GM11168 (cell line): Measurements from ENCODE around the gene AMY1B.
"Not testable (repeated sequence)": the region's sequence is repeated elsewhere in the genome, so short reads cannot be mapped to it uniquely, and the experiment has no call there.

Experiments used
- in situ Hi-C: fragments of 300-500 bp; cut with MboI; formaldehyde crosslinking; loops from one replicate; pipeline ENCODE4 v1.12.0; 2022; ENCODE audit warnings: low sequenced_read_pairs; ENCODE audit not compliant: unreplicated experiment

The AMY1B gene

DNA sequence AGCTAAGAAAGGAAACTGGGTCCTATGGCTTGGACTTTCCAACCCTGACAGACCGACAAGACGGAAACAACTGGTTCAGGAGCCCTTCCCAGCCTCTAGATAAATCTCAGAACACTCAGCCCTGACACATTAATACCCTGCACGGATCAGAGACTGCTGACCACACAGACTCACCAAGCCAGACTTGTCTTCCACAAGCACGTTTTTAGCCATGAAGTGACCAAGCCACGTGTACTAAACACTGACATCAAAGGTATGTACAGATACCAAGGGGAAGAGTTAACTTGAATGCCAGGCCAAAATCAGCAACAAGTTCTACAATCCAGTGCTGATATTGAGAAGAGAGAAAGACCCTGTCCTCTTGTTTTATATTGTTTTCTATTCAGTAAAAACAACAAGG lies at the start of gene AMY1B:
TSS of gene AMY1B (minus strand) at position 101 of the 400 bp plus-strand sequence. CDS start 571 bp downstream, outside the sequence.
- in situ Hi-C loops: not testable (repeated sequence)

DNA sequence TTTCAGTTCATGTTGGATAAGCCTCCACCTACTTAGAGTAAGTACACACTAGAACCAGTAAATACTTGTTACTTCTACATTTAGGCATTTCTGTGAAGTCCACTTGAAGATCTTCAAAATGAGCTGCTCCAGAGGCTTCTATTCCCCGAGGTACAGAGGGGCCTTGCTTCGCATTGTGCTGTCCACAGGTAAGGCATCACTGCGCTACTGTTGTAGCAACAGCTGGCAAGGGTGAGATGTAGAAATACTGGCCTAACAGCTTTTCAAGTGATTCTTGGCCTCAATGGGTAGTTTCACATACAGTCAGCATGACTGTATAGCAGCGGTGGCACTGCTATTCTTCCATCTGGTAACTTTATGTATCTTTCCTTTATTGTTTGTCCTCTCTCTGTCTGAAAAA lies 49.0 kb upstream of the AMY1B start:
- in situ Hi-C loops: not testable (repeated sequence)

DNA sequence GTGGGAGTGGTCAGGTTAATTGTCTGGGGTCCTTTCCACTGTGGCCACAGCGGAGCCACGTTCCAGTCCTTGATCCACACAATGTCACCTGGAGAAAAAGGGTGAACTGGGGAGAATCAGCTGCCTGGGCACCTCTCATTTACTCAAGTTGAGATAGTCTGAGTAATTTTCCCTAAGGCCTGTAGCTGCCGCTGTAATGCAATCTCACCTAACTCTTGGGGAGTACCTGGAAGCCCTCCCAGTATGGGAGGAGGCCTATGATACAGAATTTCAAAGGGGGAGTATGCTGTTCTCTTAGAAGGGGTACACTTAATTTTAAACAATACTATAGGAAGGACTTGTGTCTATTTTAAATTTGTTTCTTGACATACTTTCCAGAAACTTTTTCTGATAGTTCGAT lies 48.4 kb upstream of the AMY1B start:
- in situ Hi-C loops: not testable (repeated sequence)

DNA sequence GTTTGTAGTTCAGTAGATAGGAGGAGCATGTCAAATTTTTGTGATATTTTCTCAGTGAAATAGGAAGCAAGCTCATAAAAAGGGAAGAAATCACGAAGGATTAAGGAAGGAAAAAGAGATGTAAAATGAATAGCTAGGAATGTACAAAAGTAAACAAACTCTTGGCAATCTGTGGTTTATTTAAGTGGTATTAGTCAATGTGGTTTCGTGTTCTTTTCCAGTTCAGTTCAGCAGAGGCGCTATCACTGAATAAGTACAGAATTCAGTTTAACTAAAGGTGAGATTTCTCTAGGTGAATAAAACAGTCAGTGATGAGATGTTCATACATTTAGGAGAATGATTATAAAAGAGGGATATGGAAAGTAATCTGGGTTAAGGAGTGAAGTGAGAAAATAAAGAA lies 42.0 kb upstream of the AMY1B start:
- in situ Hi-C loops: not testable (repeated sequence)

DNA sequence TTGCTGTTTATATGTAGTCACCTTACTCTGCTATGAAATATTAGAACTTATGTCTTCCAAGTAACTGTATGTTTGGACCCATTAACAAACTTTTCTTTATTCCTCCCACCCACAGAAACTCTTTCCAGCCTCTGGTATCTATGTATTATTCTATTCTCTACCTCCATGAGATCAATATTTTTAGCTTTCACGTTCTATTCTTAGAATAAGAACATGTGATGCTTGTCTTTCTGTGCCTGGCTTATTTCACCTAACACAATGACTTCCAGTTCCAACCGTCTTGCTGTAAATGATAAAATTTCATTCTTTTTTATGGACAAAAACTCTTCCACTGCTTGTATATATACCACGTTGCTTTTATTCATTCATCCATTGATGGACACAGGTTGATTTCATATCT lies 39.3 kb upstream of the AMY1B start:
- in situ Hi-C loops: not testable (repeated sequence)

DNA sequence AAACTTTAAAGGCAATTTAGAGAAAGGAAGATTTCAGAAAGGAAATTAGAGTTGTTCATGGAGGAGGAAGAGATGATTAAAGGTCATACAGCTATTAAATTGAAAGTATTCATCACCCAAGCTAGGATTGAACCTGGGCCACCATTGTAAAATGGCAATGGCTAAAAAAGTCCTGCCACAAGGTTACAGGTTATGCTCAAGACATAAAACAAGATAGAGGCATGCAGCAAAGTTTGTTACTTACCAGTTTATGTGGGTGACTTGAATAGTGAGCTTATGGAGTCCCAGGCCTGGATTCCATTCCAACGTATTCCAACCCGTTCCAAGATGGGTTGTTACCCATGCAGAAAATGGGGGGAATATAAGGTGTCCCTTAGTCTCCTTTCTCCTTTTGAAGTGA lies 25.5 kb upstream of the AMY1B start:
- in situ Hi-C loops: not testable (repeated sequence)

DNA sequence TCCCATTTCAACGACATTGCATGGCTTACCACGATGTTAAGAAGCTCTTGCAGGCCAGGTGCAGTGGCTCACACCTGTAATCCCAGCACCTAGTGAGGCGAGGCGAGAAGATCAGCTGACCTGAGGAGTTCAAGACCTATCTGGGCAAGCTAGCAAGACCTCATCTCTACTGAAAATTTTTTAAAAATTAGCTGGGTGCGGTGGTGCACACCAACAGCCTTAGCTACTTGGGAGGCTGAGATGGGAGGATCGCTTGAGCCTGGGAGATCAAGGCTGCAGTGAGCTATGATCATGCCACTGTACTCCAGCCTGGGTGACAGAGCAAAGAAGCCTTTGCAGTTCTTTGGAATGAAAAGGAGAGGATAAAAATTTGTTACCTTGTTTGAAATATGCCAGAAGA lies 21.4 kb upstream of the AMY1B start:
- in situ Hi-C loops: not testable (repeated sequence)

DNA sequence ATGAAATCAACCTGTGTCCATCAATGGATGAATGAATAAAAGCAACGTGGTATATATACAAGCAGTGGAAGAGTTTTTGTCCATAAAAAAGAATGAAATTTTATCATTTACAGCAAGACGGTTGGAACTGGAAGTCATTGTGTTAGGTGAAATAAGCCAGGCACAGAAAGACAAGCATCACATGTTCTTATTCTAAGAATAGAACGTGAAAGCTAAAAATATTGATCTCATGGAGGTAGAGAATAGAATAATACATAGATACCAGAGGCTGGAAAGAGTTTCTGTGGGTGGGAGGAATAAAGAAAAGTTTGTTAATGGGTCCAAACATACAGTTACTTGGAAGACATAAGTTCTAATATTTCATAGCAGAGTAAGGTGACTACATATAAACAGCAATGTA lies 14.4 kb upstream of the AMY1B start:
- in situ Hi-C loops: not testable (repeated sequence)

DNA sequence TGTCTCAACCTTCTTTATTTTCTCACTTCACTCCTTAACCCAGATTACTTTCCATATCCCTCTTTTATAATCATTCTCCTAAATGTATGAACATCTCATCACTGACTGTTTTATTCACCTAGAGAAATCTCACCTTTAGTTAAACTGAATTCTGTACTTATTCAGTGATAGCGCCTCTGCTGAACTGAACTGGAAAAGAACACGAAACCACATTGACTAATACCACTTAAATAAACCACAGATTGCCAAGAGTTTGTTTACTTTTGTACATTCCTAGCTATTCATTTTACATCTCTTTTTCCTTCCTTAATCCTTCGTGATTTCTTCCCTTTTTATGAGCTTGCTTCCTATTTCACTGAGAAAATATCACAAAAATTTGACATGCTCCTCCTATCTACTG lies 11.7 kb upstream of the AMY1B start:
- in situ Hi-C loops: not testable (repeated sequence)

DNA sequence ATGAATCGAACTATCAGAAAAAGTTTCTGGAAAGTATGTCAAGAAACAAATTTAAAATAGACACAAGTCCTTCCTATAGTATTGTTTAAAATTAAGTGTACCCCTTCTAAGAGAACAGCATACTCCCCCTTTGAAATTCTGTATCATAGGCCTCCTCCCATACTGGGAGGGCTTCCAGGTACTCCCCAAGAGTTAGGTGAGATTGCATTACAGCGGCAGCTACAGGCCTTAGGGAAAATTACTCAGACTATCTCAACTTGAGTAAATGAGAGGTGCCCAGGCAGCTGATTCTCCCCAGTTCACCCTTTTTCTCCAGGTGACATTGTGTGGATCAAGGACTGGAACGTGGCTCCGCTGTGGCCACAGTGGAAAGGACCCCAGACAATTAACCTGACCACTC lies 5.2 kb upstream of the AMY1B start:
- in situ Hi-C loops: not testable (repeated sequence)

DNA sequence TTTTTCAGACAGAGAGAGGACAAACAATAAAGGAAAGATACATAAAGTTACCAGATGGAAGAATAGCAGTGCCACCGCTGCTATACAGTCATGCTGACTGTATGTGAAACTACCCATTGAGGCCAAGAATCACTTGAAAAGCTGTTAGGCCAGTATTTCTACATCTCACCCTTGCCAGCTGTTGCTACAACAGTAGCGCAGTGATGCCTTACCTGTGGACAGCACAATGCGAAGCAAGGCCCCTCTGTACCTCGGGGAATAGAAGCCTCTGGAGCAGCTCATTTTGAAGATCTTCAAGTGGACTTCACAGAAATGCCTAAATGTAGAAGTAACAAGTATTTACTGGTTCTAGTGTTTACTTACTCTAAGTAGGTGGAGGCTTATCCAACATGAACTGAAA lies 4.7 kb upstream of the AMY1B start:
- in situ Hi-C loops: not testable (repeated sequence)

DNA sequence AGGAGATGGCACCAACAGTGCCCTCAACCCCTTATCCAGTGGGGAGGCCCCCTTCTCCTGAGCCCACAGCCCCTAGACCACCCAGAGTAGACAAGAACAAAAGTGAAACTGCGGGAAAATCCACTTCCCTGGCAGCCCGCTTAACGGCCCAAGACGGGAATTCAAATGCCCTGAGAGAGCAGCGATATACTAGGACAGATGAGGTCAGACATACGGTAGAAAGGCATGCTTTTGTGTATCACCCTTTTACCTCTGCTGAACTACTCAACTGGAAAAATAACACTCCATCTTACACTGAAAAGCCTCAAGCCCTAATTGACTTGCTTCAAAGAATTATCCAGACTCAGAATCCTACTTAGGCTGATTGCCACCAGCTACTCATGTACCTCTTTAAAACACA lies 1.4 kb upstream of the AMY1B start:
- in situ Hi-C loops: not testable (repeated sequence)

DNA sequence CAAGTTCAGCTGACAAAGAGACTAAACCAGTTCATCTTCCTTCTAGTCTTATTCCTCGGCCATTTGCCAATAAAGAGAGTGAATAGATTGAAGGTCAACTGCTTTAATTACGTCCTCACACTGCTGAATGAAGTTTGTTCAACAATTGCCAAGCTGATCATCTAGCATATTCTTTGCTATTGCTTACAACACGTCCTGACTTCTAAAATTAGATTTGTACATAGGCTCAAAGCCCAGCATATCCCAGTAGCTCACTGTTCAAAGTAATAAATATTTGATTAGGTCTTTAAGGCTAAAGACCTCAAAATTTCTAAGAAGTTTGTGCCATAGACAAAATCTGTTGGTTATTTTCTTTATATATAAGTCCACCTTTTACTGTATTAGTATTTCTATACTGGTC lies 19.7 kb downstream of the AMY1B start:
- in situ Hi-C loops: not testable (repeated sequence)

DNA sequence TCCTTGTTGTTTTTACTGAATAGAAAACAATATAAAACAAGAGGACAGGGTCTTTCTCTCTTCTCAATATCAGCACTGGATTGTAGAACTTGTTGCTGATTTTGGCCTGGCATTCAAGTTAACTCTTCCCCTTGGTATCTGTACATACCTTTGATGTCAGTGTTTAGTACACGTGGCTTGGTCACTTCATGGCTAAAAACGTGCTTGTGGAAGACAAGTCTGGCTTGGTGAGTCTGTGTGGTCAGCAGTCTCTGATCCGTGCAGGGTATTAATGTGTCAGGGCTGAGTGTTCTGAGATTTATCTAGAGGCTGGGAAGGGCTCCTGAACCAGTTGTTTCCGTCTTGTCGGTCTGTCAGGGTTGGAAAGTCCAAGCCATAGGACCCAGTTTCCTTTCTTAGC lies 40.5 kb downstream of the AMY1B start, which contains the start of gene AMY1A:
TSS of gene AMY1A (plus strand) at position 301 of the 400 bp plus-strand sequence. CDS start 571 bp downstream, outside the sequence.
- in situ Hi-C loops: not testable (repeated sequence)

DNA sequence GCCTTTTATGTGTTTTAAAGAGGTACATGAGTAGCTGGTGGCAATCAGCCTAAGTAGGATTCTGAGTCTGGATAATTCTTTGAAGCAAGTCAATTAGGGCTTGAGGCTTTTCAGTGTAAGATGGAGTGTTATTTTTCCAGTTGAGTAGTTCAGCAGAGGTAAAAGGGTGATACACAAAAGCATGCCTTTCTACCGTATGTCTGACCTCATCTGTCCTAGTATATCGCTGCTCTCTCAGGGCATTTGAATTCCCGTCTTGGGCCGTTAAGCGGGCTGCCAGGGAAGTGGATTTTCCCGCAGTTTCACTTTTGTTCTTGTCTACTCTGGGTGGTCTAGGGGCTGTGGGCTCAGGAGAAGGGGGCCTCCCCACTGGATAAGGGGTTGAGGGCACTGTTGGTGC lies 41.9 kb downstream of the AMY1B start:
- in situ Hi-C loops: not testable (repeated sequence)

DNA sequence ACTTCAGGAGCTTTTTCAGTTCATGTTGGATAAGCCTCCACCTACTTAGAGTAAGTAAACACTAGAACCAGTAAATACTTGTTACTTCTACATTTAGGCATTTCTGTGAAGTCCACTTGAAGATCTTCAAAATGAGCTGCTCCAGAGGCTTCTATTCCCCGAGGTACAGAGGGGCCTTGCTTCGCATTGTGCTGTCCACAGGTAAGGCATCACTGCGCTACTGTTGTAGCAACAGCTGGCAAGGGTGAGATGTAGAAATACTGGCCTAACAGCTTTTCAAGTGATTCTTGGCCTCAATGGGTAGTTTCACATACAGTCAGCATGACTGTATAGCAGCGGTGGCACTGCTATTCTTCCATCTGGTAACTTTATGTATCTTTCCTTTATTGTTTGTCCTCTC lies 45.1 kb downstream of the AMY1B start:
- in situ Hi-C loops: not testable (repeated sequence)

DNA sequence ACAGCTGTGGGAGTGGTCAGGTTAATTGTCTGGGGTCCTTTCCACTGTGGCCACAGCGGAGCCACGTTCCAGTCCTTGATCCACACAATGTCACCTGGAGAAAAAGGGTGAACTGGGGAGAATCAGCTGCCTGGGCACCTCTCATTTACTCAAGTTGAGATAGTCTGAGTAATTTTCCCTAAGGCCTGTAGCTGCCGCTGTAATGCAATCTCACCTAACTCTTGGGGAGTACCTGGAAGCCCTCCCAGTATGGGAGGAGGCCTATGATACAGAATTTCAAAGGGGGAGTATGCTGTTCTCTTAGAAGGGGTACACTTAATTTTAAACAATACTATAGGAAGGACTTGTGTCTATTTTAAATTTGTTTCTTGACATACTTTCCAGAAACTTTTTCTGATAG lies 45.7 kb downstream of the AMY1B start:
- in situ Hi-C loops: not testable (repeated sequence)

DNA sequence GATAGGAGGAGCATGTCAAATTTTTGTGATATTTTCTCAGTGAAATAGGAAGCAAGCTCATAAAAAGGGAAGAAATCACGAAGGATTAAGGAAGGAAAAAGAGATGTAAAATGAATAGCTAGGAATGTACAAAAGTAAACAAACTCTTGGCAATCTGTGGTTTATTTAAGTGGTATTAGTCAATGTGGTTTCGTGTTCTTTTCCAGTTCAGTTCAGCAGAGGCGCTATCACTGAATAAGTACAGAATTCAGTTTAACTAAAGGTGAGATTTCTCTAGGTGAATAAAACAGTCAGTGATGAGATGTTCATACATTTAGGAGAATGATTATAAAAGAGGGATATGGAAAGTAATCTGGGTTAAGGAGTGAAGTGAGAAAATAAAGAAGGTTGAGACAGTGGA lies 52.1 kb downstream of the AMY1B start:
- in situ Hi-C loops: not testable (repeated sequence)

DNA sequence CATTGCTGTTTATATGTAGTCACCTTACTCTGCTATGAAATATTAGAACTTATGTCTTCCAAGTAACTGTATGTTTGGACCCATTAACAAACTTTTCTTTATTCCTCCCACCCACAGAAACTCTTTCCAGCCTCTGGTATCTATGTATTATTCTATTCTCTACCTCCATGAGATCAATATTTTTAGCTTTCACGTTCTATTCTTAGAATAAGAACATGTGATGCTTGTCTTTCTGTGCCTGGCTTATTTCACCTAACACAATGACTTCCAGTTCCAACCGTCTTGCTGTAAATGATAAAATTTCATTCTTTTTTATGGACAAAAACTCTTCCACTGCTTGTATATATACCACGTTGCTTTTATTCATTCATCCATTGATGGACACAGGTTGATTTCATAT lies 54.8 kb downstream of the AMY1B start:
- in situ Hi-C loops: not testable (repeated sequence)
